ENCODE data around the gene EPHA6. TPM values are rescaled to one million over a fixed set of nuclear protein-coding genes. Genes with fewer than 3 reads are reported as not detected.

EPHA6 gene
- total and polyA plus RNA-seq, 2 donors (not counting 3 experiments of a cell fraction or from before 2014, with no cell fraction given) = not detected

DNA sequence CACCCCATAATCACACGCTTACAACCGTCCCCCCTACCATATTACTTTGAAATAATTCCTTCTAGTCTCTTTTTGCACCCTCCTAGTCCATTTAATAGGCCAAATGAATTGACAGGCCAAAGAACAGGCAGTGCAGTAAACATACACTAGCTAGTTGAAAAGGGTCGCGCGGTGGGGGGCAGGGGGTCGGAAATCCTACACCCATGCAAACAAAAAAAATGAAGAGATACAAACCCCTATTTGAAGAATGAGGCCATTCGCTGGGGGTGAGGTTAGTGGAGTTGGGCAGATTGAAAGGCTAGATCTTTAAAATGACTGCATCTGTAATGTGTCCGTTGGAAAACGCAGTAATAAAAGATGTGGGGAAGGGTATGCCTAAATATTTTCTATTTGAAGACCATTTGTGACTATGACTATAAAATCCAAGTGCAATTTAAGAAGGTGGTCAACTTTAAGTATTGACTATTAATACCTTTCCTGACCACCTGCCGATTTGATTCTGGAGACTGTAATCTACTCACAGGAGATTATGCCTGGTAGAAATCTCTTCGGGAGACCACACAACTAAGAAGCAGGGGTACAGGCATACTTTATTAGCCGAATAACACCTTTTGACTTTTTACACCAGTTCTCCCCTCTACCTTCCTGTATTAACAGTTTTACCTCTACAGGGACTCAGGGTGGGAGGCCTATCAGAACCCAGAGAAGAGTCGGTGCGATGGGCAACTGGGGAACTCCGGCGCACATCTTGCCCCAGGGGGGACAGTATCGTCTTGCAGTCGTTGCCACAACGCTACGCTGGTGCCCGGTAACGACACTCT lies 949.4 kb downstream of the EPHA6 start:
- dilution Hi-C loops (cut with MboI; ENCODE audit: extremely low pct_ligation_motif_present, low sequenced_read_pairs) (no loop called here), intact Hi-C loops (cut with micrococcal nuclease) (loop anchor here (1.0 to 10.0 kb wide), 3 partner anchors 15 to 761 kb away; partner anchors contain the start of genes CLDND1 and CRYBG3)
- POLR2A ChIA-PET = no interaction called here
- DNase-seq (ENCODE audit: low read depth, low spot score) (no peak), FAIRE-seq (no peak)
- no peaks in the 10 kb centered on the region for H3K9me1 ChIP-seq (replicated peaks; ENCODE audit: control insufficient read depth, extremely low read depth, insufficient read depth, low read length)
- no peaks in the 10 kb centered on the region for H3K4me1 ChIP-seq (ENCODE audit: control insufficient read depth, extremely low read depth, insufficient read depth, low read length)
- H4K20me1 ChIP-seq (replicated peaks; ENCODE audit: control insufficient read depth, extremely low read depth, insufficient read depth, low read length) = no peaks in the 10 kb centered on the region
- H3K9me3 ChIP-seq (replicated peaks; ENCODE audit: control insufficient read depth, insufficient read depth, low read length) = no peaks in the 10 kb centered on the region
- H3K36me3 ChIP-seq (ENCODE audit: control insufficient read depth in 2 of 2, extremely low read depth in 1 of 2, insufficient read depth in 2 of 2, low read length in 2 of 2) = no peaks in the 10 kb centered on the region
- CTCF ChIA-PET = interaction anchor here (0.6 to 2.2 kb wide), 12 partner anchors 10 to 950 kb away, joined by 3 to 20 read pairs (median 4); partner anchors contain the start of genes CRYBG3, EPHA6 and RIOX2
- no peaks in the 10 kb centered on the region for H3K27me3 ChIP-seq (ENCODE audit: control insufficient read depth in 2 of 2, insufficient read depth in 2 of 2, low read length in 2 of 2)
- peak overlapping the region; percentile 32 to 83 (median 77) for H3K4me3 ChIP-seq (replicated peaks in 1 of 3; ENCODE audit: insufficient read depth in 1 of 3, low read depth in 1 of 3, low read length in 3 of 3)
- peak overlapping the region; percentile 84 for H3K4me2 ChIP-seq (ENCODE audit: insufficient read depth, low read length)
- peak overlapping the region; percentile 6 for H3K27ac ChIP-seq (ENCODE audit: insufficient read depth, low read depth, low read length)
- no peak for TF ChIP-seq GATA2 (IDR thresholded peaks at IDR 0.05; ENCODE audit: insufficient read depth, insufficient read length, low read depth, low read length)
- TF ChIP-seq, protein P1, sequence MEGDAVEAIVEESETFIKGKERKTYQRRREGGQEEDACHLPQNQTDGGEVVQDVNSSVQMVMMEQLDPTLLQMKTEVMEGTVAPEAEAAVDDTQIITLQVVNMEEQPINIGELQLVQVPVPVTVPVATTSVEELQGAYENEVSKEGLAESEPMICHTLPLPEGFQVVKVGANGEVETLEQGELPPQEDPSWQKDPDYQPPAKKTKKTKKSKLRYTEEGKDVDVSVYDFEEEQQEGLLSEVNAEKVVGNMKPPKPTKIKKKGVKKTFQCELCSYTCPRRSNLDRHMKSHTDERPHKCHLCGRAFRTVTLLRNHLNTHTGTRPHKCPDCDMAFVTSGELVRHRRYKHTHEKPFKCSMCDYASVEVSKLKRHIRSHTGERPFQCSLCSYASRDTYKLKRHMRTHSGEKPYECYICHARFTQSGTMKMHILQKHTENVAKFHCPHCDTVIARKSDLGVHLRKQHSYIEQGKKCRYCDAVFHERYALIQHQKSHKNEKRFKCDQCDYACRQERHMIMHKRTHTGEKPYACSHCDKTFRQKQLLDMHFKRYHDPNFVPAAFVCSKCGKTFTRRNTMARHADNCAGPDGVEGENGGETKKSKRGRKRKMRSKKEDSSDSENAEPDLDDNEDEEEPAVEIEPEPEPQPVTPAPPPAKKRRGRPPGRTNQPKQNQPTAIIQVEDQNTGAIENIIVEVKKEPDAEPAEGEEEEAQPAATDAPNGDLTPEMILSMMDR (IDR thresholded peaks at IDR 0.05; ENCODE audit: extremely low read depth in 1 of 2, insufficient read depth in 1 of 2, low read depth in 1 of 2, low read length in 2 of 2) = no peak
- TF ChIP-seq POLR2A (IDR thresholded peaks at IDR 0.05; ENCODE audit: low read depth, low read length) = no peak
- TF ChIP-seq JUN (IDR thresholded peaks at IDR 0.05; ENCODE audit: borderline replicate concordance, insufficient read depth, insufficient read length, low read depth) = no peak
- TF ChIP-seq FOS (IDR thresholded peaks at IDR 0.05; ENCODE audit: borderline replicate concordance, insufficient read depth, low read length) = no peak
- TF ChIP-seq MYC (IDR thresholded peaks at IDR 0.05; ENCODE audit: low read depth, low read length) = no peak
- TF ChIP-seq POLR2AphosphoS5 (IDR thresholded peaks at IDR 0.05; ENCODE audit: insufficient read depth, low read depth, low read length) = no peak
- TF ChIP-seq, protein P2, sequence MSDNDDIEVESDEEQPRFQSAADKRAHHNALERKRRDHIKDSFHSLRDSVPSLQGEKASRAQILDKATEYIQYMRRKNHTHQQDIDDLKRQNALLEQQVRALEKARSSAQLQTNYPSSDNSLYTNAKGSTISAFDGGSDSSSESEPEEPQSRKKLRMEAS (IDR thresholded peaks at IDR 0.05; ENCODE audit: insufficient read depth, insufficient read length) = no peak
- no peak for TF ChIP-seq EZH2 (IDR thresholded peaks at IDR 0.05; ENCODE audit: borderline replicate concordance, low read depth, low read length, severe bottlenecking)
- H3K9ac ChIP-seq (replicated peaks; ENCODE audit: extremely low read depth, insufficient read depth, low read length) = peak overlapping the region; percentile 44
- peak overlapping the region; percentile 94 for H2AFZ ChIP-seq (ENCODE audit: low read depth, low read length)
- no peaks in the 10 kb centered on the region for H3K79me2 ChIP-seq (ENCODE audit: control insufficient read depth, insufficient read depth, low read length)
- BruUV-seq (replicated peaks) = TSS peak; percentile 84

Data from endothelial cell of umbilical vein (primary cell).